H1 (cell line): ENCODE measurements around the gene BLVRA.

ENCODE experiments used
- CTCF ChIP-seq, 3 experiments: IDR thresholded peaks; 1 replicate in 2 of 3; 2 replicates in 1 of 3; pipeline versions ENCODE4 v1.5.1 to v1.6.1; 2011; ENCODE audit warnings: low read length in 3 of 3, mild to moderate bottlenecking in 3 of 3, inconsistent platforms in 2 of 3, low read depth in 1 of 3, moderate library complexity in 1 of 3; ENCODE audit not compliant: insufficient read depth in 1 of 3; ENCODE audit errors: control extremely low read depth in 1 of 3
- GTF2F1 ChIP-seq: IDR thresholded peaks from 2 replicates; pipeline ENCODE4 v1.6.1; 2012; ENCODE audit warnings: low read depth, low read length, improper control_type of control experiment, borderline replicate concordance
- JUN ChIP-seq: IDR thresholded peaks from 2 replicates; pipeline ENCODE4 v1.6.1; 2011; ENCODE audit warnings: low read depth, mild to moderate bottlenecking, improper control_type of control experiment, low read length
- POLR2A ChIP-seq, 2 experiments: IDR thresholded peaks; 1 replicate in 1 of 2; 2 replicates in 1 of 2; pipeline ENCODE4 v1.6.1; 2011; ENCODE audit warnings: low read depth in 2 of 2, low read length in 2 of 2, mild to moderate bottlenecking in 2 of 2; ENCODE audit errors: control extremely low read depth in 1 of 2
- RFX5 ChIP-seq: IDR thresholded peaks from 2 replicates; pipeline ENCODE4 v1.6.1; 2011; ENCODE audit warnings: low read depth, low read length, improper control_type of control experiment, borderline replicate concordance

- TF ChIP-seq POLR2A (IDR thresholded peaks at IDR 0.05; ENCODE audit: control extremely low read depth in 1 of 2, low read depth in 2 of 2, low read length in 2 of 2) (no peak), GTF2F1 (no peak), RFX5 (no peak), CTCF (IDR thresholded peaks at IDR 0.05; ENCODE audit: control extremely low read depth in 1 of 3, insufficient read depth in 1 of 3, low read depth in 1 of 3, low read length in 3 of 3) (no peak), JUN (no peak)
Measured at GRCh38 chr7:43757073-43757720, 1.3 kb upstream of the BLVRA start.
